A204.1 (cell line): ENCODE measurements around the gene SELENOI.

Source experiments
- FAIRE-seq: peaks from 2 replicates; lab custom pipeline; 2012; peaks lifted over from hg19 to GRCh38; lab: Jason Lieb, UNC

SELENOI gene

DNA sequence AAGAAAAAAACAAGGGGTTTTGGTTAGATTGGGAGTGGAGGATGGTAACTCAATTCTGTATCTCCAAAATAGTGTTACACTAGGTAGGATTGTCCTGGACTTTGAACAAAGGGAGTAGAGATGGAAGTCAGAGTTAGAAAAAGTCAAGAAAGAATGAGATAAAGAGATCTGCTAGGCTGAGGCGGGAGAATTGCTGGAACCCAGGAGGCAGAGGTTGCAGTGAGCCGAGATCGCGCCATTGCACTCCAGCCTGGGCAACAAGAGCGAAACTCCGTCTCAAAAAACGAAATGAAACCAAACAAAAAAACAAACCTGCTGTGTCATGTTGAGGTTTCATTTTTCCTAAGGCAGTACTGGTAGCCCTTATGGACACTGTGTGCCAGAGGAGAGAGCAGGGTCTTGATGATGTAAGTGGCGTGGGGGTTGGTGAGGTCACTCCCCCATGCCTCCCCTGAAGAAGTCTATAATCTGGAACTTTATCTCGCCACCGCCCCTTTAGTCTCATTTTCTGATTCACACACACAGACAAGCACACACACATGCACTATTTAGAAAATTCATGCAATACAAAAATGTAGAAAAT is 66.2 kb downstream of the SELENOI start:
- no peak for FAIRE-seq

DNA sequence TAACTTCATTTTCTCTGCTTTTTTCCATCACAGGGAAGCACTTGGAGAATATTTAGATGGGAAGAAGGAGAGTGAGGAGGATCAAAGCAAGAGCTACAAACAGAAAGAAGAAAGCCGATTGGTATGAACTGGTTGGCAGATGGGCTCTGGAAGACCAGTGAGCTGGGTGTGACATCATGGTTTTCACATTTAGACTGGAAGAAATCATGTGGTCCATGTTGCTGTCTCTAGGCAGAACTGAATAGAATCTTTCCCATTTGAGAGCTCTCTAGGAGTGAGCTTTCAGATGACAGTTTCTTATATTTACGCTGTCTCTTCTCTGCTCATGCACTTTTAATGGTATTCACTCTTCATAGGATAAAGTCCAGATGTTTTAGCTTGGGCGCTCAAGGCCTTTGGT is 68.4 kb downstream of the SELENOI start:
- no peak for FAIRE-seq

DNA sequence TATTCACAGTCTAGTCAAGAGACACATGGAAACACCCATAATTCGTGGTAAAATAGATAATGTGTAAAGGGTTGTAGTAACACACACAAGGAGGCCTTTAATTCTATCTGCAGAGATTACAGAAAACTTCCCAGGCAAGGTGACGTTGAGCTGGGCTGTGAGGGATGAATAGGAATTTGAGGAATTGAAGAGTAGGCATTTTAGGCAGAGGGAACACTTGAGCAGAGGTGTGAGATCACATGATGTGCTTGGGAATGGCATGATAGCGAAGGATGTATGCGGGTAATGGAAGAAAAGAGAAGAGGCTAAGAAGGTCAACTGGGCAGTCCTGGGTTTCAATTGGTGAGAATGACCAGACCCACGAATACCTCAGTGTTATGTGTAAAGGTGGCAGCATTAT is 76.0 kb downstream of the SELENOI start:
- no peak for FAIRE-seq

DNA sequence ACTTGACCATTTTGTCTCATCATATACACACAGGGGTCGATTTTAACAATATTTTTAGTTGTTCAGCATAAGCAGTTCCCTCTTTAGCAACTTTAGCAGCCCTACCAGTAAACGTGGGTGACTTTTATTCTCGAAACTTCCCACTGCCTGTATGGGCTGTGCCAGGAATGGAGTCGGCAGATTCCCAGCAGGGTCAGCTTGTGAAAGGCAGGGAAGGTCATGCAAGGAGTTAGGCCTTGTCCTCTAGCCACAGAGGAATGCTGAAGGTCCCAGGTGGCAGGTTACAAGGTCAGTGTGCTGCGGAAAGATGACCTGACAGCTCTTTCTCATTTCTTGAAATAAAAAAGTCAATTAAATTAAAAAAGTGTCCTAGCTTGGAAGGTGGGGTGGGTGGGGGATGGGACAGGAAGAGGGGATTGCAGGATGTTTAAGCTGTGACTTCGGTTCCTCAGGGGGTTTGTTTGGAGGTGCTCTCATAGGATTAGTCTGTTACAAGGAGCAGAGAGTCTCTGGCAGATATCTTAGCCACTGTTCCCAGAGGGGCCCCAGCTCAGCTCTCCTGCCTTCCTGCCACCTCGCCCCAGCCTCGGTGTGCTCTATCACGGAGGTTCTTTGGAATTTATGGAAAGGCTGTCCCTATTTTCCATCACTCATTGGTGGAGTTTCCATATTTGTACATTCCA is 77.1 kb downstream of the SELENOI start:
- FAIRE-seq, result no peak

DNA sequence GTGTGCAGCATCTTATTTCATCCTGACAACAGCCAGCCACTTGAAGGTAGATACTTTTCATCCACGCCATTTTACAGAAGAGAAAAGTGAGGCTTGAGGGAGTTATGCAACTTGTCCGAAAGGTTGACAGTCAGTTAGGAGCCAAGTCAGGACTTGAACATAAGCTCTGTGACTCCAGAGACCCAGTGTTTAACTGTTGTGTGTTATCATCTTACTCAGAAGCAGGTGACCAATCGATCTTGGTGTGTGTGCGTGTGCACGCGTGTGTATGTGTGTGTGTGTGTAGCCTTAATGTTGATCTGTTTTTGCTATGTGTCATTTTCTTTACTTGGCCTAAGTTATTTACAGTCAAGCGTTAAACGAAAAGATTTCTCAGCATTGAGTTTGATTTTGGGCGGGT is 77.8 kb downstream of the SELENOI start:
- FAIRE-seq, result no peak

DNA sequence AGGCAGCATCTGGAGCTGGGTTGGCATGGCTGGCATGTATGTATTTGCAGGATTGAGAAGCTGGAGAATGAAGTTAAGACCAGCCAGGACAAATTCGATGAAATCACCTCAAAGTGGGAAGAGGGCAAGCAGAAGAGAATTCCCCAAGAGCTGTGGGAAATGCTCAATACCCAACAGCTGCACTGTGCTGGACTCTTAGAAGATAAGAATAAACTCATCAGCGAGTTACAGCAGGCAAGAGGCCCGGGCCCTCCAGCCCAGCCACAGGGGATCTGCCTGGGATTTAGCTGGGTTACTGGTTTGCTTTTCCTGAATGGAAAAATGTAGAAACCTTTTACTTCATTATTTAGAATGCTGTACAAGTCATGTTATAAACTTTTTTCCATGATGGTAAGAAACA is 78.3 kb downstream of the SELENOI start:
- no peak for FAIRE-seq

DNA sequence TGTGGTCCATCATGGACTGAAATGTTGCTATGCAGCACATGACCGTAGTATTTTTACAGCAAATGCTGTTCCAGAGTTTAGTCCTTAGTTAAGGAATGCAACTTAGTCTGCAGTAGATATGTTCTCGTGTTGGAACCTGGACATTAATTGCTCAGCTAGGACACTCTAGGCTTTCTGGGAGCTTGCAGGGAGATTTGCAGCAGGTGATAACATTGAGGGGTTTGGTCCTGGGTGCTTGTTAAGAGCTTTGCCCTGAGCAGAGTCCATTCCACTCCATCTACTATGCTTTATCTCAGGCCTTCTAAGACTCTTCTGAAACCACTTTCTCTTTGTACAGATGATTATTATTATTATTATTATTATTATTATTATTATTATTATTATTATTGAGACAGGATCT is 82.9 kb downstream of the SELENOI start:
- FAIRE-seq, result no peak

DNA sequence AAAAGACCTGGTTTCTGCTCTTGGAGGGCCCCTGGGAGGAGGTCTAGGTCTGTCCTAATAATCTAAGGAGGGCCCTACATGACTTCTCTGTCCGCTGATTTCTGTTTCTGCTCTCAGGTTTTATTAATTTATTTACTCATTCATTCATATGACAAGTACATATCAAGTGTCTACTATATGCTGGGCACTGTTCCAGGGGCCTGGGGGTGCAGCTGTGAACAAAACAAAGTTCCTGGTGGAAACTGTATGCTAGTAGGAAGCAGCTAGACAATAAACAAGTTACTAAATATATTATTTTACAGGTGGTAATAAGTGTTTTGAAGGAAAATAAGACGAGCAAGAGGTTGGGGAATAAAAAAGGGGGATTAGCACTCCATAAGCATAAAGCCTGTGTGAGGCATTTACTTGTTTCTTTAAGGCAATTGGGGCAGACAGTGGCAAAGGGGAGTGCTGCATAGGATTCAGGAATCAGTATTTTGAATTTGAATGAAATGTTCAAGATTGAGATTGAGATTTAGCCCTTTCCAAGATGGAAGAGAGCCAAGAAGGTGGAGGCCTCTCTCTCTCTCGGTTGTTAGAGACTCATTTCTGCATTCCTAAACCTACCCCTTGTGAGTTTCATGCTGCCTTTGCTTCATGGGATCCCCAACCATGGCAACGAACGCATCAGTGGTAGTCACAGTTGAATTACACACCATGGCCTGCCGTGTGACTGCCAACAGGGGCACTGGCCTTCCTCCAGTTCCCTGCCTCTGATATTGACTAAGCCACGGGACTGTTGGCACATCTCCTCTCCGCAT is 84.0 kb downstream of the SELENOI start:
- FAIRE-seq, result no peak

DNA sequence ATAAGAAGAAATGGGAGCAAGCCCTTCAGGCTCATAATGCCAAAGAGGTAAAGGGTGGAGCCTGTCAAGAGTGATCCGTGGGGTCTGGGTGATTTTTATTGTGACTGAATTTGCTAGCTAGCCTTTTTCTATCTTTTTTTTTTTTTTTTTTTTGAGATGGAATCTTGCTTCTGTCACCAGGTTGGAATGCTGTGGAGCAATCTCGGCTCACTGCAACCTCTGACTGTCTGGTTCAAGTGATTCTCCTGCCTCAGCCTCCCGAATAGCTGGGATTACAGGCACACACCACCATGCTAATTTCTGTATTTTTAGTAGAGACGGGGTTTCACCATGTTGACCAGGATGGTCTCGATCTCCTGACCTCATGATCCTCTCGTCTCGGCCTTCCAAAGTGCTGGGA is 84.9 kb downstream of the SELENOI start:
- no peak for FAIRE-seq

DNA sequence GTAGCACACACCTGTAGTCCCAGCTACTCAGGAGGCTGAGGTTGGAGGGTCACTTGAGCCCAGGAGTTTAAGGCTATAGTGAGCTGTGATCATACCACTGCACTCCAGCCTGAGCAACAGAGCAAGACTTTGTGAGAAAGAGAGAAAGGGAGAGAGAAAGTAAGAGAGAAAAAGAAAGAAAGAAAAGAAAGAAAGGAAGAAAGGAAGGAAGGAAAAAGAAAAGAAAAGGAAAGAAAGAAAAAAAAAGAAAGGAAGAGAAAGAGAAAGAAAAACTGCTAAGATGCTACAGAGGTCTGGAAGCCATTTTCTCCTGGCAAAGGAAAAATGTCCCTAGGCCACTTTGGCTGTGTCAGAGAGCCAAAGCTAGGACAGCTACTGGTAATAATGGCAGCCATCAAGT is 86.4 kb downstream of the SELENOI start:
- FAIRE-seq, result no peak

DNA sequence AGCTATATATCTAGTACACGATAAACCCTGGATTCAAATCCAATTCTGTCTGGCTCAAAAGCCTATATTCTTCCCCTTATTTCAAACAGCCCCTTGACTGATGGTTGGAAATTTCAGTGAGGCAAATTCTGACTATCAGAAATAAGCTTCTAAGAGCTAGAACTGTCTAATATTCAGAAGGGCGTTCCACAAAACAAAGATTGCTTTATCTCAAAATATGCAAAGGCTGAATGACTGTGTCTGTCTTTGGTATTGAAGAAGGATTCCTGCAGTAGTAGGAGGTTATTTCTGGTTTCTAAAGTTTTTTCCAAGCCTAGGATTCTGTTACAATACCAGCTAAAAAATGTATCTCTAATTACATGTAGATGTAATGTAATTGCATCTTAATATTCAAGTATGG is 86.9 kb downstream of the SELENOI start:
- no peak for FAIRE-seq

DNA sequence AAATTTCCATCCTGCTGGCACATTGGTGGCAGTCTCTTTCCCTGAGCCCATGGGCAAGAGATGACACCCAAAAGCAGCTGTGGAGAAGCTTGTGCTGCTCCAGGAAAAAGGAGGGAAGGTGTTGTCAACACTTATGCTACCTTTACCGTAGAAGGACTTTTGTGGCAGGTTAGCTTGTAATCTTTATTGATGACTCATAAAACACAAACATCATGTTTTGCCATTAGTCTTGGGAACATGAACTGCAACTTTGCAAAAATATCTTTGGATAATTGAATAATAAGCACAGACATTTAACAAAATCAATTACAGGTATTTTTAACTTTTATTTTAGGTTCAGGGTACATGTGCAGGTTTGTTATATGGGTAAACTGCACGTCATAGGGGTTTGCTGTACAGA is 89.2 kb downstream of the SELENOI start:
- no peak for FAIRE-seq

DNA sequence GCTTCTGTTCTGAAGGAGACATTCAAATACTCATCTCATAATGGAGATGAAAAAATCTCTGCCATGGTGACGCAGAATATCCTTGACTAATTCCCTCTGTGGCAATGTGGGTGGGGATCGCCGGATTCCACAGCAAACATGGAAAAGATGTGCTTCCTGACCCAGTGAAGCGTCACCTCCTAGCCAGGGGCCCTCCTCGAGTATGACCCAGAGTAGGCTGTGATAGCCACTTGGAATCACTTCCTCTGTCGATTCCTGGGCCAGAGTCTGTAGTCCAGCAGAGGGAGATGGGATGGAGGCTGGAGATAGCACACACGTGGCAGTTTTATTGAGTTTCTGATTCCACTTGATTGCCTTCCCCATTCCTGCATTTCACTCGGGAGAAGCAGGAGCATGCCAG is 92.6 kb downstream of the SELENOI start:
- no peak for FAIRE-seq

DNA sequence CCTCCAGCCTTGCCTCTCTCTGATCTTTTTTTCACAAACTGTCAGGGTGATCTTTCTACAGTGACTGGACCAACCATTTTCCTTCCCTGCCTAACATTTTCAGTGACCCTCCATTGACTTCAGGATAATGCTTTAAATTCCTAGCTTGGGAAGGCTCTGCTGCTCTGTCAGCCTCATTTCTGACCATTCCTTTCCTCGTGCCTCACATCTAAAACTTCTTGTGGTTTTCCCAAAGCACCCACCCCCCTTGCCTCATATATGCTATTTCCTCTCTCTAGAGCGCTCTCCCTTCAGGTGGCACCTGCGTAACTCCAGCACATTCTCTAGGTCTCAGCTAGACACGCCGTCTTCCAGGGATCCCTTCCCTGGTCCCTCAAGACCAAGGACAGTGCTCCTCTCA is 93.0 kb downstream of the SELENOI start:
- no peak for FAIRE-seq

DNA sequence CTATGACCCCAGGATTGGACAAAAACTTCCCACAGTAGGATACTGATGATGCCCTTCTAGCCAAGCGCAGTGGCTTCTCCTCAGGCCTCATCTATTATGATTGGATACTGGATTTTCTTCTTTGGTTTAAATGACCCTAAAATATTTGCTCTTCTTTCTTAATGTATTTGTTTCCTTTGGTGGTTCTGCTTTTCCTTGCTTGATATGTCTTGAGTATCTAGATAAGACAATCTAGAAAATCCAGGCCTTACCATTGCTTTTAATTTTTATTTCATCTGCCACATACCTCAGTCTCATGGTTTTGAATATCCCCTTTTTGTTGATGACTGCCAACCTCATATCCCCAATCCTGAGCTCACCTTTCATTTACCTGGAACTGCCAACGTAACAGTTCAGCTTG is 96.4 kb downstream of the SELENOI start:
- FAIRE-seq, result no peak

DNA sequence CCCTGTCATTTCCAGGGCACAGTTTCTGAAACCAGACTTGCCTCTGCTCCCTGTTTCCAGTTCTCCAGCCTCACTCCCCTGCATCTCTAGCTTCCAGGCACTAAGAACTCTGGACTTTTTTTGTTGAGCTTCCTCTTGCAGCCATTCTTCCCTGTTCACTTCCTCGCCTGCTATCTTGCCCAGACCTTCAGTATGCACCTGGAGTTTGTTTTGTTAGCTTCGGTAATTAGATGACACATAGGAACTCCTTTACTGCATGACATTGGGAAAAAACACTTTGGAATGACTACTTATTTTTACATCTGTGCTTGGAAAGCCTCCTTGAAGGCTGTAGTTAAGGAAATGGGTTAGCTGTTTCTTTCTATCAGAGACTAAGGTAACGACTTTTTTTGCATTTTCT is 96.8 kb downstream of the SELENOI start:
- no peak for FAIRE-seq

DNA sequence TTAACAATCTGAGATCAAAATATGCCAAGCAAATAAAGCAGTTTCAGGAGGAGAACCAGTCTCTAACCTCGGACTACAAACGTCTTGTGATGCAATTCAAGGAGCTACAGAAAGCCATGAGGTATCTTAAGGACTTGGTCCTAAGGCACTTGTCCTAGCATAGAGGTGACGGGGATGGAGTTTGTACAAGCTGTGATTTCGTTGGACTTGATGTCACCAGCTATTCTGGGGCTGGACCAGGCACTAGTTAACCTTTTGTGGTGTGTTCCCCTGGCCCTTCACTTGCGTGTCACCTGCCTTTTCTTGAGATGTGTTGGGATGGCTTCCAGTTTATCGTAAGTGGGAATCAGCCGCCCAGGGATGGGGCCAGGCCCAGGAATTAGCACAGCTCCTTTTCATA is 98.3 kb downstream of the SELENOI start:
- FAIRE-seq, result no peak
